Fibroblast of villous mesenchyme (primary cell): Measurements from ENCODE around the gene EFCAB5. TPM values are rescaled to one million over a fixed set of nuclear protein-coding genes. Genes with fewer than 3 reads are reported as not detected.
"Not testable (repeated sequence)": the region's sequence is repeated elsewhere in the genome, so short reads cannot be mapped to it uniquely, and the experiment has no call there.

Experiments used
- DNase-seq: peaks from one replicate; pipeline ENCODE4 v3.0.0-alpha.2; 2010; ENCODE audit warnings: low read depth
- H3K4me3 ChIP-seq: 2 replicates; pipeline ENCODE4 v1.5.1; 2011; ENCODE audit warnings: low read depth, mild to moderate bottlenecking, low read length
- total RNA-seq: library from RNA; depleted of rRNA; stranded (reverse); fragments of >200 nt; gene quantifications from 2 replicates; pipeline ENCODE4 v1.2.3, GENCODE V29; 2012
- TF ChIP-seq, protein P1 (sequence below): IDR thresholded peaks from 2 replicates; pipeline ENCODE4 v1.5.1; 2012; ENCODE audit warnings: low read depth, mild to moderate bottlenecking, low read length; ENCODE audit not compliant: insufficient read depth

Gene EFCAB5
- under 0.01 and 0.32 TPM in 2 replicates for total RNA-seq

DNA sequence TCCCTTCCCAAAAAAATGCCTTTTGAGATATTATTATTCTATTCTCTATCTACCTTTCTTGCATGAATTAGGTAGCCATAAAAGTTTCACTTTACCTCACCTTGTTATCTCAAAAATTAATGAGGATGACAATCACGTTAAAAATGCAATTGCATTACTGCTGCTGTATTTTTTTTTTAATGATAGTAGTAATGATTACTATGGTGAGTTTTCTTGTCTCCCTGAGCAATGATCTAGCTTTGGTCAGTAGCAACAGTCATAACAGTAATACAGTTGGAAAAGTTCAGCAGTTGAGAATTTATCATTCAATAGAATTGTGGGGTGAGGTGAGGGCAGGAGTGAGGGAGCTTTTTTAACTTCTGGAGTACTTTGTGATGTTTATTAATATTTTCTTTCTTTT is at the start of gene EFCAB5:
TSS of gene EFCAB5 (plus strand) at position 301 of the 400 bp plus-strand sequence. CDS start 163 bp downstream, outside the sequence.
- no peak within 1 kb of the TSS for H3K4me3 ChIP-seq
- TF ChIP-seq, protein P1, sequence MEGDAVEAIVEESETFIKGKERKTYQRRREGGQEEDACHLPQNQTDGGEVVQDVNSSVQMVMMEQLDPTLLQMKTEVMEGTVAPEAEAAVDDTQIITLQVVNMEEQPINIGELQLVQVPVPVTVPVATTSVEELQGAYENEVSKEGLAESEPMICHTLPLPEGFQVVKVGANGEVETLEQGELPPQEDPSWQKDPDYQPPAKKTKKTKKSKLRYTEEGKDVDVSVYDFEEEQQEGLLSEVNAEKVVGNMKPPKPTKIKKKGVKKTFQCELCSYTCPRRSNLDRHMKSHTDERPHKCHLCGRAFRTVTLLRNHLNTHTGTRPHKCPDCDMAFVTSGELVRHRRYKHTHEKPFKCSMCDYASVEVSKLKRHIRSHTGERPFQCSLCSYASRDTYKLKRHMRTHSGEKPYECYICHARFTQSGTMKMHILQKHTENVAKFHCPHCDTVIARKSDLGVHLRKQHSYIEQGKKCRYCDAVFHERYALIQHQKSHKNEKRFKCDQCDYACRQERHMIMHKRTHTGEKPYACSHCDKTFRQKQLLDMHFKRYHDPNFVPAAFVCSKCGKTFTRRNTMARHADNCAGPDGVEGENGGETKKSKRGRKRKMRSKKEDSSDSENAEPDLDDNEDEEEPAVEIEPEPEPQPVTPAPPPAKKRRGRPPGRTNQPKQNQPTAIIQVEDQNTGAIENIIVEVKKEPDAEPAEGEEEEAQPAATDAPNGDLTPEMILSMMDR, result no peak
- DNase-seq, result no peak

DNA sequence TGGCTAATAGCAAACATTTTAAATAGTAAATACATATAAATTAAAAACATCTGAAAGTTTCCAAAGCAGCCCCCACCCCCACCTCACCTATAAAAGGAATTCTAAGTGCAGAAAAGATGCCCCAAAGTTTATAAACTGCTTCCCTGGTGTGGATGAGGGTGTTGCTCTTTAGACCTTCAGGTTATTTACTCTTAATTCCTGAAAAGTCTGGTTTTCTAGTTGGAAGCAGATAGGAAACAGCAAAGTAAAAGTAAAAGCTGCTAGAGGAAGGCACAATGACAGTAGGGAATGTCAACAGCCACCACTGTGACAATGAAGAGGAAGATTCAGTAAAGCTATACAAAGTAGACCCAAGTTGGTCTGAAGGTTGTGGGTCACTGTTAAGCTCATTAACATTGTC is 49.2 kb upstream of the EFCAB5 start:
- TF ChIP-seq, protein P1, result no peak
- no peak overlapping the region for H3K4me3 ChIP-seq
- DNase-seq, result no peak

DNA sequence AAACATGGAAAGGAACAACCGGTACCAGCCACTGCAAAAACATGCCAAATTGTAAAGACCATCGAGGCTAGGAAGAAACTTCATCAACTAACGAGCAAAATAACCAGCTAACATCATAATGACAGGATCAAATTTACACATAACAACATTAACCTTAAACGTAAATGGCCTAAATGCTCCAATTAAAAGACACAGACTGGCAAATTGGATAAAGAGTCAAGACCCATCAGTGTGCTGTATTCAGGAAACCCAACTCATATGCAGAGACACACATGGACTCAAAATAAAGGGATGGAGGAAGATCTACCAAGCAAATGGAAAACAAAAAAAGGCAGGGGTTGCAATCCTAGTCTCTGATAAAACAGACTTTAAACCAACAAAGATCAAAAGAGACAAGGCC is 44.3 kb upstream of the EFCAB5 start:
- H3K4me3 ChIP-seq, DNase-seq: not testable (repeated sequence)

DNA sequence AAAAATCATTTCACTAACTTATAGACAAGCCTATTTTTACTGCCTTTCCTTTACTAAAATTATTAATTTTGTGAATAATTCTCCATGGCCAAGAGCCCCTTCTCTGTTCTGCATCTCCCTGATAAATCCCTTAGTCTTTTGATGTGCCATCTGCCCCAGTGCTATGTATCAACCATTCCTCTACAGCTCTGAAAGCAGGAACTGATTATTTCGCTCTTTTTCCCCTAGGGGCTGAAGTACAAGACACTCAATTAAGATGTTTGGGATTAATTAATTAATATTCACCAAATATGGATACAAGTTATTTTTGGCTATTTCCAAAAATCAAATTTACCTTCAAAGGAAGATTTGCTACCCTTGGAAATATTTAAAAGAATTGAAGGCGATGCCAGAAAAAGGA is 38.0 kb upstream of the EFCAB5 start:
- no peak for DNase-seq
- TF ChIP-seq, protein P1, result no peak
- H3K4me3 ChIP-seq, result no peak overlapping the region

DNA sequence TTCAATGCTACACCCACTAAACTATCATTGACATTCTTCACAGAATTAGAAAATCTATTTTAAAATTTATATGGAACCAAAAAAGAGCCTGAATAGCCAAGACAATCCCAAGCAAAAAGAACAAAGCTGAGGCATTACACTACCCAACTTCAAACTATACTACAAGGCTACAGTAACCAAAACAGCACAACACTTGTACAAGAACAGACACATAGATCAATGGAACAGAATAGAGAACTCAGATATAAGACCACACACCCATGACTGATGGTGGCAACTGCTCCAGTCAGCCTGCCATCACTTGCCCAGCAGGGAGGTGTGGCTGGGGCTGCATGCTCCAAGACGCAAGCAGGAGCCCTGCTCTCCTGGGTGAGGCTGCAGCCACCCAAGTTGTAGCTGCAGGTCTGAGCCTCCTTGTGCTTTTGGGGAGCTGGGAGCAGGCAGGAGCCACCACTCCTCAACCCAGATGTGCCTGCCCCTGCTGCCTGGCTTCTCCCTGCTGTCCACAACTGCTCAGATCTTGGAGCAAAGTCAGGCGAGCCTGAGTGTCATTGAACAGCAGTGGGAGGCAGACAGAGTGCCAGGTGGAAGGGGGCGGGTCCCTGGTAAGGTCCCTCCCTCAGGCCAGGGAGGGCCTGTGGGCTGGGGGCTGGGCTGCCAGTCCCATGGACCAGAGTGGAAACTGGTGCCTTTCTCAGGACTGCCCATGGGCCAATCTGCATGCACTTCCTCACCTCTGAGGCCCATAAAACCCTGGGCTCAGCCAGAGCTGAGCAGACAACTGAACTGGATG is 36.2 kb upstream of the EFCAB5 start:
- TF ChIP-seq, protein P1, result no peak
- no peak overlapping the region for H3K4me3 ChIP-seq
- DNase-seq, result no peak

DNA sequence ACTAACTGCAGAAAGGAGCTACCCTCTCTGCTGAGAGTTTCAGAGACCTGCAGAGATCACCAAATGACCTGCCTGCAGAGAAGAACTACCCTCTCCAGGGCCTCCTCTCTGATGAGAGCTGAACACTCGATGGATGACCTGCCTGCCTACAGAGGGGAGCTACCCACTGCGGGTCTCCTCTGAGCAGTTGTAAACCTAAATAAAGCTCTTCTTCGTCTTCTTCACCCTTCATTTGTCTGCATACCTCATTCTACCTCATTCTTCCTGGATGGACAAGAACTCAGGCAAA is 35.6 kb upstream of the EFCAB5 start:
- no peak for DNase-seq
- TF ChIP-seq, protein P1, result no peak
- no peak overlapping the region for H3K4me3 ChIP-seq

DNA sequence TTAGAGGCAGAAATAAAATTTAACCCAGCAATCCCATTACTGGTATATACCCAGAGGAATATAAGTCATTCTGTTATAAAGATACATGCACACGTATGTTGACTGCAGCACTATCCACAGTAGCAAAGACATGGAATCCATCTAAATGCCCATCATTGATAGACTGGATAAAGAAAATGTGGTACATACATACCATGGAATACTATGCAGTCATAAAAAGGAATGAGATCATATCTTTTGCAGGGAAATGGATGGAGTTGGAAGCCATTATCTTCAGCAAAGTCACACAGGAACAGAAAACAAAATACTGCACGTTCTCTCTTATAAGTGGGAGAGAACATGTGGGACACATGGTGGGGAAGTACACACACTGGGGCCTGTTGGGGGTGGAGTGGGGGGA is 34.5 kb upstream of the EFCAB5 start:
- TF ChIP-seq, protein P1, result no peak
- no peak for DNase-seq
- H3K4me3 ChIP-seq, result no peak overlapping the region
